NK-92 treated with Interleukin-12 subunit alpha and Interleukin-12 subunit beta, amount 100 ng/mL, for 24 hours (cell line): Measurements from ENCODE around the gene GHRH.

Experiments used
- DNase-seq: peaks from one replicate; lab custom pipeline; 2025; lab: John Stamatoyannopoulos, UW

GHRH gene

GRCh38 chr20:37261714-37262113 is at the start of gene GHRH:
Gene GHRH (minus strand): TSS chr20:37261814. CDS start chr20:37256889, 4,925 bp downstream.
- no peak for DNase-seq

- no peak for DNase-seq
These were observed 49.3 kb upstream of the GHRH start for GRCh38 chr20:37310951-37311350.

- no peak for DNase-seq
These were observed 48.4 kb upstream of the GHRH start for GRCh38 chr20:37309936-37310590.

GRCh38 chr20:37309290-37309689 is 47.7 kb upstream of the GHRH start:
- no peak for DNase-seq

GRCh38 chr20:37308086-37309050 is 46.8 kb upstream of the GHRH start:
- DNase-seq: no peak

GRCh38 chr20:37305839-37306238 is 44.2 kb upstream of the GHRH start:
- no peak for DNase-seq

- no peak for DNase-seq
These were observed 43.5 kb upstream of the GHRH start for GRCh38 chr20:37305079-37305478.

- no peak for DNase-seq
These were observed 42.0 kb upstream of the GHRH start for GRCh38 chr20:37303637-37304036.

GRCh38 chr20:37302981-37303380 is 41.4 kb upstream of the GHRH start:
- no peak for DNase-seq

GRCh38 chr20:37301558-37301957 is 39.9 kb upstream of the GHRH start:
- DNase-seq: no peak

GRCh38 chr20:37301120-37301519 is 39.5 kb upstream of the GHRH start:
- no peak for DNase-seq

GRCh38 chr20:37299718-37300528 is 38.3 kb upstream of the GHRH start:
- DNase-seq: no peak

GRCh38 chr20:37298190-37298939 is 36.8 kb upstream of the GHRH start:
- peak; percentile 43 for DNase-seq

GRCh38 chr20:37297066-37297736 is 35.6 kb upstream of the GHRH start:
- no peak for DNase-seq

GRCh38 chr20:37296371-37296770 is 34.8 kb upstream of the GHRH start:
- DNase-seq: no peak

- DNase-seq: no peak
These were observed 34.0 kb upstream of the GHRH start for GRCh38 chr20:37295595-37295994.

- no peak for DNase-seq
These were observed 33.4 kb upstream of the GHRH start for GRCh38 chr20:37295001-37295400.

- no peak for DNase-seq
These were observed 32.8 kb upstream of the GHRH start for GRCh38 chr20:37294262-37294981.

- DNase-seq: no peak
These were observed 31.8 kb upstream of the GHRH start for GRCh38 chr20:37293301-37293943.

GRCh38 chr20:37291724-37292126 is 30.1 kb upstream of the GHRH start:
- DNase-seq: no peak
